K562 (cell line): ENCODE data around the gene VILL. TPM values are rescaled to one million over a fixed set of nuclear protein-coding genes. Genes with fewer than 3 reads are reported as not detected.

Experiments
- HOXB6 ChIP-seq: fragments of 250-450 bp; sonication (Bioruptor Pico); IDR thresholded peaks from 2 replicates; pipeline ENCODE4 v1.5.1; 2022; ENCODE audit warnings: mild to moderate bottlenecking, borderline replicate concordance
- PYGO2 ChIP-seq: fragments of 450-650 bp; IDR thresholded peaks from 2 replicates; pipeline ENCODE4 v1.6.1; 2016; ENCODE audit warnings: mild to moderate bottlenecking, missing genetic modification characterization, moderate library complexity, missing compliant biosample characterization
- RFX1 ChIP-seq: fragments of 450-650 bp; IDR thresholded peaks from 2 replicates; pipeline ENCODE4 v1.6.1; 2016; ENCODE audit warnings: mild to moderate bottlenecking, moderate library complexity
- ZBTB8A ChIP-seq: fragments of 450-650 bp; IDR thresholded peaks from 2 replicates; pipeline ENCODE4 v1.6.1; 2018; ENCODE audit warnings: mild to moderate bottlenecking, moderate library complexity; ENCODE audit not compliant: partially characterized antibody
- ZNF282 ChIP-seq: sonication (generic); formaldehyde crosslinking; IDR thresholded peaks from 2 replicates; pipeline ENCODE4 v1.8.1; 2023; ENCODE audit warnings: missing genetic modification reagents
- polyA plus RNA-seq, 8 experiments: library from polyadenylated mRNA; depleted of rRNA in 4 of 8; stranded (reverse) in 5 of 8; unstranded in 3 of 8; fragments of >200 nt; fragmentation: Nextera tagmentation in 2 of 8; fragmentation: Illumina TruSeq in 1 of 8; extraction: Ambion mirVana in 2 of 8; extraction: Trizol in 1 of 8; gene quantifications; 2 replicates each; pipeline versions ENCODE4 v1.2.1 to v1.2.3, GENCODE V29; 2011 to 2014; ENCODE audit warnings: inconsistent platforms in 1 of 8, missing spikeins in 1 of 8
- total RNA-seq, 7 experiments: library from RNA; depleted of rRNA in 6 of 7; stranded (reverse); fragments of >200 nt in 6 of 7; fragmentation: Illumina TruSeq in 2 of 7; extraction: Trizol in 2 of 7; gene quantifications; 2 replicates each; pipeline versions ENCODE4 v1.2.1 to v1.2.3, GENCODE V29; 2011 to 2021; ENCODE audit warnings: low replicate concordance in 1 of 7
- TF ChIP-seq, protein P1 (sequence below): sonication (generic); formaldehyde crosslinking; IDR thresholded peaks from 2 replicates; pipeline ENCODE4 v1.8.1; 2023; ENCODE audit warnings: mild to moderate bottlenecking, missing genetic modification reagents
- TF ChIP-seq, protein P2 (sequence below): sonication (generic); formaldehyde crosslinking; IDR thresholded peaks from 2 replicates; pipeline ENCODE4 v1.8.0; 2022; ENCODE audit warnings: missing genetic modification reagents, mild to moderate bottlenecking, moderate library complexity, borderline replicate concordance
- TF ChIP-seq, protein P3 (sequence below): sonication (generic); formaldehyde crosslinking; IDR thresholded peaks from 2 replicates; pipeline ENCODE4 v1.8.1; 2022; ENCODE audit warnings: missing genetic modification reagents
- TF ChIP-seq, protein P4 (sequence below): fragments of 250-450 bp; sonication (Bioruptor Pico); IDR thresholded peaks from 2 replicates; pipeline ENCODE4 v1.4.0; 2020

Gene VILL
- total and polyA plus RNA-seq, 9 of the 15 experiments (the other 6 are each of a cell fraction or from before 2014, with no cell fraction given), result 0.11 to 16.0 (median 8.8) TPM

DNA sequence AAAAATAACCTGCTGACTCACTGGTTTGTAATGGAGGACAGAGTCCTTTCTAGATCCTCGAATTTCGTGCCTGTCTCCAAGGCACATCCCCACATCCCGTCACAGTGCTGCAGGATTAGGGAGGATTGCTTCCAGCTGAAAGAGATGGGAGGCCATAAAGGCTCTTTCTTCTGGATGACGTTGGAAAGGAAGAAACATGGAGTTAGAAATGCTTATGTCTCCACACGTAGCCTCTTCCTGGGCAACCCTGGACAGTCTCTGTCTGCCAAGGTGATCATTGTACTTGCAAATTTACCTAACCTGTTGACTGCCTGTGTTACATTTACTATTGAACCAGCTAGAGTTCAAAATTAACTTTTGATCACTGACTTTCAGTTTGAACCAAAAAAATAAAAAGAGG lies 27.6 kb upstream of the VILL start (continued):
- TF ChIP-seq, protein P1, sequence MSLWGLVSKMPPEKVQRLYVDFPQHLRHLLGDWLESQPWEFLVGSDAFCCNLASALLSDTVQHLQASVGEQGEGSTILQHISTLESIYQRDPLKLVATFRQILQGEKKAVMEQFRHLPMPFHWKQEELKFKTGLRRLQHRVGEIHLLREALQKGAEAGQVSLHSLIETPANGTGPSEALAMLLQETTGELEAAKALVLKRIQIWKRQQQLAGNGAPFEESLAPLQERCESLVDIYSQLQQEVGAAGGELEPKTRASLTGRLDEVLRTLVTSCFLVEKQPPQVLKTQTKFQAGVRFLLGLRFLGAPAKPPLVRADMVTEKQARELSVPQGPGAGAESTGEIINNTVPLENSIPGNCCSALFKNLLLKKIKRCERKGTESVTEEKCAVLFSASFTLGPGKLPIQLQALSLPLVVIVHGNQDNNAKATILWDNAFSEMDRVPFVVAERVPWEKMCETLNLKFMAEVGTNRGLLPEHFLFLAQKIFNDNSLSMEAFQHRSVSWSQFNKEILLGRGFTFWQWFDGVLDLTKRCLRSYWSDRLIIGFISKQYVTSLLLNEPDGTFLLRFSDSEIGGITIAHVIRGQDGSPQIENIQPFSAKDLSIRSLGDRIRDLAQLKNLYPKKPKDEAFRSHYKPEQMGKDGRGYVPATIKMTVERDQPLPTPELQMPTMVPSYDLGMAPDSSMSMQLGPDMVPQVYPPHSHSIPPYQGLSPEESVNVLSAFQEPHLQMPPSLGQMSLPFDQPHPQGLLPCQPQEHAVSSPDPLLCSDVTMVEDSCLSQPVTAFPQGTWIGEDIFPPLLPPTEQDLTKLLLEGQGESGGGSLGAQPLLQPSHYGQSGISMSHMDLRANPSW (CRISPR knock-in tag), result no peak
- TF ChIP-seq, protein P2, sequence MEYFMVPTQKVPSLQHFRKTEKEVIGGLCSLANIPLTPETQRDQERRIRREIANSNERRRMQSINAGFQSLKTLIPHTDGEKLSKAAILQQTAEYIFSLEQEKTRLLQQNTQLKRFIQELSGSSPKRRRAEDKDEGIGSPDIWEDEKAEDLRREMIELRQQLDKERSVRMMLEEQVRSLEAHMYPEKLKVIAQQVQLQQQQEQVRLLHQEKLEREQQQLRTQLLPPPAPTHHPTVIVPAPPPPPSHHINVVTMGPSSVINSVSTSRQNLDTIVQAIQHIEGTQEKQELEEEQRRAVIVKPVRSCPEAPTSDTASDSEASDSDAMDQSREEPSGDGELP, result no peak
- TF ChIP-seq RFX1 (no peak), ZBTB8A (no peak), ZNF282 (CRISPR knock-in tag) (no peak), HOXB6 (no peak), PYGO2 (0 out of 2 replicates have a peak, but pooled peaks have one; percentile 15)
- TF ChIP-seq, protein P3, sequence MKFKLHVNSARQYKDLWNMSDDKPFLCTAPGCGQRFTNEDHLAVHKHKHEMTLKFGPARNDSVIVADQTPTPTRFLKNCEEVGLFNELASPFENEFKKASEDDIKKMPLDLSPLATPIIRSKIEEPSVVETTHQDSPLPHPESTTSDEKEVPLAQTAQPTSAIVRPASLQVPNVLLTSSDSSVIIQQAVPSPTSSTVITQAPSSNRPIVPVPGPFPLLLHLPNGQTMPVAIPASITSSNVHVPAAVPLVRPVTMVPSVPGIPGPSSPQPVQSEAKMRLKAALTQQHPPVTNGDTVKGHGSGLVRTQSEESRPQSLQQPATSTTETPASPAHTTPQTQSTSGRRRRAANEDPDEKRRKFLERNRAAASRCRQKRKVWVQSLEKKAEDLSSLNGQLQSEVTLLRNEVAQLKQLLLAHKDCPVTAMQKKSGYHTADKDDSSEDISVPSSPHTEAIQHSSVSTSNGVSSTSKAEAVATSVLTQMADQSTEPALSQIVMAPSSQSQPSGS (CRISPR knock-in tag), result no peak
- TF ChIP-seq, protein P4, sequence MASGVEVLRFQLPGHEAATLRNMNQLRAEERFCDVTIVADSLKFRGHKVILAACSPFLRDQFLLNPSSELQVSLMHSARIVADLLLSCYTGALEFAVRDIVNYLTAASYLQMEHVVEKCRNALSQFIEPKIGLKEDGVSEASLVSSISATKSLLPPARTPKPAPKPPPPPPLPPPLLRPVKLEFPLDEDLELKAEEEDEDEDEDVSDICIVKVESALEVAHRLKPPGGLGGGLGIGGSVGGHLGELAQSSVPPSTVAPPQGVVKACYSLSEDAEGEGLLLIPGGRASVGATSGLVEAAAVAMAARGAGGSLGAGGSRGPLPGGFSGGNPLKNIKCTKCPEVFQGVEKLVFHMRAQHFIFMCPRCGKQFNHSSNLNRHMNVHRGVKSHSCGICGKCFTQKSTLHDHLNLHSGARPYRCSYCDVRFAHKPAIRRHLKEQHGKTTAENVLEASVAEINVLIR, result no peak
- TF ChIP-seq, all 486 proteins: peak for 3
